A549 (cell line): ENCODE data around the gene BSDC1. TPM values are rescaled to one million over a fixed set of nuclear protein-coding genes. Genes with fewer than 3 reads are reported as not detected.
"Not testable (repeated sequence)": the region's sequence is repeated elsewhere in the genome, so short reads cannot be mapped to it uniquely, and the experiment has no call there.

Experiments used
- ATAC-seq, 2 experiments: fragments of 200-7000 bp in 1 of 2; fragments of >200 bp in 1 of 2; cut with Nextera tagmentation in 1 of 2; cut with Tn5 transposase in 1 of 2; 3 replicates each; pipeline versions ENCODE4 v1.8.0 to v1.9.1; 2018 to 2020; ENCODE audit warnings: mild to moderate bottlenecking in 1 of 2, moderate library complexity in 1 of 2
- CTCF ChIA-PET: fragments of 300-600 bp; sonication (Branson Sonifier 250); formaldehyde crosslinking; extraction: SDS; loops from one replicate; lab custom pipeline; 2021; ENCODE audit warnings: antibody characterized with exemption, inconsistent platforms; lab: Yijun Ruan, JAX
- POLR2A ChIA-PET: fragments of 350-600 bp; formaldehyde crosslinking; extraction: SDS; loops from one replicate; lab custom pipeline; 2021; ENCODE audit warnings: antibody characterized with exemption, inconsistent platforms; lab: Yijun Ruan, JAX
- DNase-seq, 2 experiments: peaks; one replicate each; pipeline versions ENCODE4 v3.0.0 to v3.0.0-alpha.2; 2011 to 2016; ENCODE audit warnings: low read depth in 1 of 2, low spot score in 1 of 2
- FAIRE-seq: peaks from 2 replicates; lab custom pipeline; 2011; peaks lifted over from hg19 to GRCh38; lab: Jason Lieb, UNC
- H3K27ac ChIP-seq, 2 experiments: fragments of >200 bp; sonication (Bioruptor Twin); formaldehyde crosslinking; 3 replicates each; pipeline ENCODE4 v1.5.1; 2016 to 2017
- H3K4me1 ChIP-seq: fragments of >200 bp; sonication (Bioruptor Twin); formaldehyde crosslinking; 3 replicates; pipeline ENCODE4 v1.6.1; 2016
- H3K4me2 ChIP-seq: fragments of >200 bp; sonication (Bioruptor Twin); formaldehyde crosslinking; 3 replicates; pipeline ENCODE4 v1.6.1; 2016
- H3K4me3 ChIP-seq: fragments of >200 bp; sonication (Bioruptor Twin); formaldehyde crosslinking; 3 replicates; pipeline ENCODE4 v1.5.1; 2016
- H3K9me3 ChIP-seq: fragments of >200 bp; sonication (Bioruptor Twin); formaldehyde crosslinking; 3 replicates; pipeline ENCODE4 v1.6.1; 2016
- BCL3 ChIP-seq: fragments of >200 bp; sonication (Bioruptor Twin); formaldehyde crosslinking; IDR thresholded peaks from 3 replicates; pipeline ENCODE4 v1.6.1; 2016
- CBX2 ChIP-seq: fragments of 200-600 bp; sonication (generic); IDR thresholded peaks from 2 replicates; pipeline ENCODE4 v1.6.1; 2016; ENCODE audit warnings: low read depth, mild to moderate bottlenecking, borderline replicate concordance
- ESRRA ChIP-seq: fragments of 150-350 bp; IDR thresholded peaks from 2 replicates; pipeline ENCODE4 v1.6.1; 2014; ENCODE audit warnings: mild to moderate bottlenecking, low read length, borderline replicate concordance
- FOSL2 ChIP-seq, 2 experiments: fragments of 450-650 bp in 1 of 2; fragments of >200 bp in 1 of 2; sonication (Bioruptor Twin) in 1 of 2; formaldehyde crosslinking; IDR thresholded peaks; 2 replicates each; pipeline versions ENCODE4 v1.5.0 to v1.6.1; 2016 to 2020; ENCODE audit warnings: mild to moderate bottlenecking in 1 of 2, moderate library complexity in 1 of 2
- HDAC2 ChIP-seq: fragments of 200-600 bp; sonication (generic); IDR thresholded peaks from 2 replicates; pipeline ENCODE4 v1.6.1; 2016
- HMGXB4 ChIP-seq: fragments of 250-450 bp; sonication (Bioruptor Pico); IDR thresholded peaks from 2 replicates; pipeline ENCODE4 v1.5.0; 2021; ENCODE audit warnings: mild to moderate bottlenecking, moderate library complexity, borderline replicate concordance
- HOXB5 ChIP-seq: fragments of 250-450 bp; sonication (Bioruptor Pico); IDR thresholded peaks from 2 replicates; pipeline ENCODE4 v1.5.0; 2020; ENCODE audit warnings: mild to moderate bottlenecking, moderate library complexity
- KDM1A ChIP-seq: fragments of 200-600 bp; sonication (generic); IDR thresholded peaks from 2 replicates; pipeline ENCODE4 v1.6.1; 2016; ENCODE audit warnings: low read depth, mild to moderate bottlenecking
- KDM5A ChIP-seq: fragments of 200-600 bp; sonication (generic); IDR thresholded peaks from 2 replicates; pipeline ENCODE4 v1.6.1; 2016; ENCODE audit warnings: antibody characterized with exemption, mild to moderate bottlenecking
- MAFK ChIP-seq: fragments of 450-650 bp; IDR thresholded peaks from 2 replicates; pipeline ENCODE4 v1.6.1; 2014; ENCODE audit not compliant: partially characterized antibody
- MAX ChIP-seq: IDR thresholded peaks from 2 replicates; pipeline ENCODE4 v1.6.1; 2012
- MYC ChIP-seq: IDR thresholded peaks from 2 replicates; pipeline ENCODE4 v1.6.1; 2012; ENCODE audit warnings: mild to moderate bottlenecking, inconsistent platforms, low read length, improper control_type of control experiment, borderline replicate concordance
- PHF8 ChIP-seq: fragments of 200-600 bp; sonication (generic); IDR thresholded peaks from 2 replicates; pipeline ENCODE4 v1.6.1; 2016; ENCODE audit warnings: low read depth, mild to moderate bottlenecking, antibody characterized with exemption, moderate library complexity, borderline replicate concordance
- POLR2A ChIP-seq: IDR thresholded peaks from 2 replicates; pipeline ENCODE4 v1.6.1; 2012; ENCODE audit warnings: mild to moderate bottlenecking, low read length
- POLR2AphosphoS2 ChIP-seq: conservative IDR thresholded peaks from 2 replicates; pipeline ENCODE4 v1.6.1; 2012; ENCODE audit warnings: low read length, improper control_type of control experiment, inconsistent platforms
- SREBF2 ChIP-seq: fragments of 450-650 bp; IDR thresholded peaks from 2 replicates; pipeline ENCODE4 v1.6.1; 2014; ENCODE audit warnings: mild to moderate bottlenecking, moderate library complexity
- TP53 ChIP-seq: fragments of 250-450 bp; sonication (Bioruptor Pico); IDR thresholded peaks from 2 replicates; pipeline ENCODE4 v1.5.0; 2021; ENCODE audit warnings: mild to moderate bottlenecking, moderate library complexity
- WGBS: methylation state at CpG from one replicate; pipeline ENCODE4 v1.1.6; 2017; ENCODE audit errors: missing lambda C conversion rate; 5-methylcytosine and 5-hydroxymethylcytosine counted together
- polyA minus RNA-seq: library from RNA; depleted of rRNA, polyadenylated mRNA; stranded (reverse); fragments of >200 nt; gene quantifications from 2 replicates; pipeline ENCODE4 v1.2.3, GENCODE V29; 2011; rRNA and poly(A)+ RNA removed
- polyA plus RNA-seq, 4 experiments: library from polyadenylated mRNA; depleted of rRNA in 3 of 4; stranded (reverse); fragments of >200 nt; fragmentation: RNase III in 1 of 4; extraction: RNeasy Plus Mini Kit Qiagen cat#74134 plus additional on column Dnase treatment in 1 of 4; gene quantifications; 2 replicates in 3 of 4; 3 replicates in 1 of 4; pipeline ENCODE4 v1.2.3, GENCODE V29; 2011 to 2017
- TF ChIP-seq, protein P1 (sequence below): fragments of >200 bp; sonication (Bioruptor Twin); formaldehyde crosslinking; IDR thresholded peaks from 3 replicates; pipeline ENCODE4 v1.5.1; 2016

BSDC1 gene
- polyA plus RNA-seq (2011; rRNA removed) (19.9 and 26.1 TPM in 2 replicates), polyA plus RNA-seq (2017; fragmentation: RNase III; extraction: RNeasy Plus Mini Kit Qiagen cat#74134 plus additional on column Dnase treatment) (18.8 to 22.7 TPM (median 21.0 TPM) in 3 replicates), polyA minus RNA-seq (26.9 and 33.3 TPM in 2 replicates)
- polyA plus RNA-seq (2012; cell fraction: cytosol; rRNA removed) = 14.4 and 18.0 TPM in 2 replicates
- polyA plus RNA-seq (2012; cell fraction: nucleus; rRNA removed) = 29.1 and 35.3 TPM in 2 replicates

DNA sequence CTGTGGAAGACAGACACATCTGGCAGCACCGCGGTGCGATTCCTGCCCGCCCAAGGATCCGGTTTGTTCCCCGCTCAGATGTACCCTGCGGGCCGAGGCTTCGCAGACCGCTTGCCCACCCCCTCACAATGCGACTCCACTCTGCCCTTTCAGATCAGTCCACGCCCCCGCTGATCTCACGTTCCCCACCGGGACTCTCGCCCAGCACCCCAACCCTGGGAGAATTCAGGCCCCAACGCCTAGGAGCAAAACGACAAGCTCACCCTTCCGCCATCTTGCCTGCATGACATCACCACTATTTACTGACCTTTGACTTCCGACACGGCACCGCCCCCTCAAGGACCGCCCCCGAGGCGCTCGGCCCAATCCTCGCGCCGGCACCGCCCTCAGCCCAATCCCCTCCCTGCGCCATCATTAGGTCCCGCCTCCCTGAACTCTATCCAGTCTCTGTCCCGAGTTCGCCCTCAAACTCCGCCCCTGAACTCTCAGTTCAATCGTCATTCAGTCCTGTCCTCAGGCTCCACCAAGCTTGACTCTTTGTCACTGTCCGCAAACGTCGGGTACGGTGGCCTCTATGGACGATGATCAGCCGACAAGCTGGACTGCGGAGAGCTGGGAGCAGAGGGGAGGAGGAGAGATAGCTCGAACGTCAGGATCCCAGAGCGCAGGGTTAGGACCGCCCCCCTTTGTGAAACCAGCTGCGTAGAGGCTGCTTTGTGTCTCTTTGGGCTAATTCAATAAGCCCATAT lies at the start of gene BSDC1:
Gene BSDC1, minus strand, starts transcription at position 301 of the 749 bp plus-strand sequence. Its CDS starts 27 bp downstream, at position 274.
- DNase-seq = peak; percentile 89 to 97
- Histone ChIP-seq H3K9me3 (no peaks in the 10 kb centered on the region), H3K4me1 (peaks cover 17% of the 10 kb centered on the region), H3K4me3 (peak within 1 kb of the TSS; percentile 79), H3K4me2 (peak within 1 kb of the TSS; percentile 91), H3K27ac (peak within 1 kb of the TSS; percentile 81 to 89)
- CTCF ChIA-PET = interaction anchor here (1.0 to 1.2 kb wide), 2 partner anchors 19 to 22 kb away, joined by 3 read pairs; no protein-coding TSS in a partner anchor
- peak; percentile 95 to 97 for ATAC-seq
- peak; percentile 68 for FAIRE-seq
- POLR2A ChIA-PET = interaction anchor here (0.5 to 1.6 kb wide), 7 partner anchors 8 to 257 kb away, joined by 3 to 10 read pairs (median 3); partner anchors contain the start of genes MARCKSL1 and RBBP4
- WGBS = 3% methylated on average over 32 of the region's 48 CpGs
- TF ChIP-seq BCL3 = peak; percentile 27; the same call in 1 of the 3 replicates
- no peak for TF ChIP-seq MYC
- TF ChIP-seq ESRRA = no peak
- no peak for TF ChIP-seq POLR2AphosphoS2
- TF ChIP-seq, protein P1, sequence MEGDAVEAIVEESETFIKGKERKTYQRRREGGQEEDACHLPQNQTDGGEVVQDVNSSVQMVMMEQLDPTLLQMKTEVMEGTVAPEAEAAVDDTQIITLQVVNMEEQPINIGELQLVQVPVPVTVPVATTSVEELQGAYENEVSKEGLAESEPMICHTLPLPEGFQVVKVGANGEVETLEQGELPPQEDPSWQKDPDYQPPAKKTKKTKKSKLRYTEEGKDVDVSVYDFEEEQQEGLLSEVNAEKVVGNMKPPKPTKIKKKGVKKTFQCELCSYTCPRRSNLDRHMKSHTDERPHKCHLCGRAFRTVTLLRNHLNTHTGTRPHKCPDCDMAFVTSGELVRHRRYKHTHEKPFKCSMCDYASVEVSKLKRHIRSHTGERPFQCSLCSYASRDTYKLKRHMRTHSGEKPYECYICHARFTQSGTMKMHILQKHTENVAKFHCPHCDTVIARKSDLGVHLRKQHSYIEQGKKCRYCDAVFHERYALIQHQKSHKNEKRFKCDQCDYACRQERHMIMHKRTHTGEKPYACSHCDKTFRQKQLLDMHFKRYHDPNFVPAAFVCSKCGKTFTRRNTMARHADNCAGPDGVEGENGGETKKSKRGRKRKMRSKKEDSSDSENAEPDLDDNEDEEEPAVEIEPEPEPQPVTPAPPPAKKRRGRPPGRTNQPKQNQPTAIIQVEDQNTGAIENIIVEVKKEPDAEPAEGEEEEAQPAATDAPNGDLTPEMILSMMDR = no peak
- peak; percentile 96 for TF ChIP-seq KDM5A
- TF ChIP-seq SREBF2 = no peak
- no peak for TF ChIP-seq HMGXB4 (CRISPR knock-in tag)
- no peak for TF ChIP-seq CBX2
- no peak for TF ChIP-seq HOXB5 (CRISPR knock-in tag)
- peak; percentile 63; the same call in 1 of the 2 replicates for TF ChIP-seq PHF8
- TF ChIP-seq MAFK = peak; percentile 5
- peak; percentile 56 for TF ChIP-seq POLR2A
- TF ChIP-seq KDM1A = no peak
- TF ChIP-seq FOSL2 (IDR thresholded peaks at IDR 0.05) = no peak
- TF ChIP-seq FOSL2 (CRISPR knock-in tag; IDR thresholded peaks at IDR 0.05) = peak; percentile 16; the same call in 1 of the 2 replicates
- TF ChIP-seq MAX = peak; percentile 9; the same call in 1 of the 2 replicates
- no peak for TF ChIP-seq HDAC2
- TF ChIP-seq TP53 (CRISPR knock-in tag) = no peak

DNA sequence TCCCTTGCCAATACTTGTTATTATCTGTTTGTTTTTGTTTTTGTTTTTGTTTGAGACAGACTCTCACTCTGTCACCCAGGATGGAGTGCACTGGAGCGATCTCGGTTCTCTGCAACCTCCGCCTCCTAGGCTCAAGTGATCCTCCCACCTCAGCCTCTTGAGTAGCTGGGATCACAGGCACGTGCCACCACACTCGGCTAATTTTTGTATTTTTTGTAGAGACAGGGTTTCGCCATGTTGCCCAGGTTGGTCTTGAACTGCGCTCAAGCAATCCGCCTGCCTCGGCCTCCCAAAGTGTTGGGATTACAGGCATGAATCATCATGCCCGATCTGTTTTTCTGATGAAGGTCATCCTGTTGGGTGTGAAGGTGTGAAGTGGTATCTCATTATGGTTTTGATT lies 47.2 kb upstream of the BSDC1 start:
- ATAC-seq, H3K4me3 ChIP-seq, H3K4me2 ChIP-seq, H3K4me1 ChIP-seq, H3K27ac ChIP-seq, H3K9me3 ChIP-seq, POLR2A ChIA-PET, DNase-seq, CTCF ChIA-PET, FAIRE-seq: not testable (repeated sequence)
- 73% methylated on average over 10 of the region's 10 CpGs for WGBS

GRCh38 chr1:32438777-32439176 lies 44.5 kb upstream of the BSDC1 start:
- H3K4me2 ChIP-seq, H3K27ac ChIP-seq, ATAC-seq, FAIRE-seq, H3K4me3 ChIP-seq, H3K9me3 ChIP-seq, DNase-seq, H3K4me1 ChIP-seq, POLR2A ChIA-PET: not testable (repeated sequence)
- WGBS = 29% methylated on average over 4 of the region's 4 CpGs
- CTCF ChIA-PET = interaction anchor here (0.7 kb wide), 1 partner anchor 20 kb away, joined by 3 read pairs; no protein-coding TSS in a partner anchor
